ENCODE results near the gene KBTBD13.

GRCh38 chr15:65038836-65039235, 37.7 kb upstream of the KBTBD13 start:
- TF ChIP-seq CTCF (IDR thresholded peaks at IDR 0.05), result no peak
- TF ChIP-seq POLR2A (IDR thresholded peaks at IDR 0.05), result no peak
- no peak for TF ChIP-seq POLR2AphosphoS5 (IDR thresholded peaks at IDR 0.05)
- no peak for TF ChIP-seq EP300 (IDR thresholded peaks at IDR 0.05)
